SU-DHL-6 (cell line): ENCODE measurements around the gene CHST12.

ENCODE experiments used
- EZH2phosphoT487 ChIP-seq: fragments of 200-600 bp; sonication (generic), shearing (Covaris generic); conservative IDR thresholded peaks from 2 replicates; pipeline ENCODE4 v1.6.1; 2018; ENCODE audit warnings: mild to moderate bottlenecking, antibody characterized with exemption, low read length, moderate library complexity, mixed read lengths
- TF ChIP-seq, protein P1 (sequence below): fragments of 200-600 bp; sonication (generic); IDR thresholded peaks from one replicate; pipeline ENCODE4 v1.5.1; 2017; ENCODE audit warnings: antibody characterized with exemption, mild to moderate bottlenecking, low read length, moderate library complexity; ENCODE audit not compliant: insufficient read depth, poor library complexity, severe bottlenecking

DNA sequence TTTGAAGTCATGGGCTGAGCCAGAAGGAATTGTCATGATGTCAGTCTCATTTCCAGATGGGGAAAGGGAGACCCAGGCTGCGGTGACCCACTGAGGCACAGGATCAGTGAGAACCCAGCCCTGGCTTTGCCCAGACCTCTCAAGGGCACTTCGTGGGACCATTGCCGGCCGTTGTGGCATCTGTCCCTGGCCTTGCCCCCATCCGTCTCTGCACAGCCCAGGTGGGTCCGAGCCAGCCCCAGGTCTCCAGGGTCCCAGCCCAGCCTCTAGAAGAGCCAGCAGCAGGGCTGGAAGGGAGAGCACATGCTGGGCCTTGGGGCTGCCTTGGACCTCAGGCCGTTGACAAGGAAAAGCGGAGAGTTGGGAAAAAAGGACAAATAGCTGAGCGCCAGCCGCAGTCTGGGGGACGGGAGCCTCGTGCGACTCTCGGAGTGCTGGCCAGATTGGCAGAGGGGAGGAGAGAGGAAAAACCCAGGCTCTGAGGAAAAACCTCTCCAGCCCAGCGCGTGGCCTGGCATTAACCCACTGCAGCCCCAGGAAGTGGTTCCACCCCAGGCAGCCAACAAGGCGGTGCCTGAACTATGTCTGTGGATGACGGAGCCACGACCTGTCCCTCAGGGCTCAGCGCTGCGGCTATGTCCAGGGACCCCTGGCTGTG lies 42.6 kb downstream of the CHST12 start:
- TF ChIP-seq, protein P1, sequence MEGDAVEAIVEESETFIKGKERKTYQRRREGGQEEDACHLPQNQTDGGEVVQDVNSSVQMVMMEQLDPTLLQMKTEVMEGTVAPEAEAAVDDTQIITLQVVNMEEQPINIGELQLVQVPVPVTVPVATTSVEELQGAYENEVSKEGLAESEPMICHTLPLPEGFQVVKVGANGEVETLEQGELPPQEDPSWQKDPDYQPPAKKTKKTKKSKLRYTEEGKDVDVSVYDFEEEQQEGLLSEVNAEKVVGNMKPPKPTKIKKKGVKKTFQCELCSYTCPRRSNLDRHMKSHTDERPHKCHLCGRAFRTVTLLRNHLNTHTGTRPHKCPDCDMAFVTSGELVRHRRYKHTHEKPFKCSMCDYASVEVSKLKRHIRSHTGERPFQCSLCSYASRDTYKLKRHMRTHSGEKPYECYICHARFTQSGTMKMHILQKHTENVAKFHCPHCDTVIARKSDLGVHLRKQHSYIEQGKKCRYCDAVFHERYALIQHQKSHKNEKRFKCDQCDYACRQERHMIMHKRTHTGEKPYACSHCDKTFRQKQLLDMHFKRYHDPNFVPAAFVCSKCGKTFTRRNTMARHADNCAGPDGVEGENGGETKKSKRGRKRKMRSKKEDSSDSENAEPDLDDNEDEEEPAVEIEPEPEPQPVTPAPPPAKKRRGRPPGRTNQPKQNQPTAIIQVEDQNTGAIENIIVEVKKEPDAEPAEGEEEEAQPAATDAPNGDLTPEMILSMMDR: no peak
- TF ChIP-seq EZH2phosphoT487: no peak
